ENCODE results near the gene ACOX3. TPM values are rescaled to one million over a fixed set of nuclear protein-coding genes. Genes with fewer than 3 reads are reported as not detected.

The ACOX3 gene
- total RNA-seq, 1 donor from 2014 or later: 21.6 TPM

DNA sequence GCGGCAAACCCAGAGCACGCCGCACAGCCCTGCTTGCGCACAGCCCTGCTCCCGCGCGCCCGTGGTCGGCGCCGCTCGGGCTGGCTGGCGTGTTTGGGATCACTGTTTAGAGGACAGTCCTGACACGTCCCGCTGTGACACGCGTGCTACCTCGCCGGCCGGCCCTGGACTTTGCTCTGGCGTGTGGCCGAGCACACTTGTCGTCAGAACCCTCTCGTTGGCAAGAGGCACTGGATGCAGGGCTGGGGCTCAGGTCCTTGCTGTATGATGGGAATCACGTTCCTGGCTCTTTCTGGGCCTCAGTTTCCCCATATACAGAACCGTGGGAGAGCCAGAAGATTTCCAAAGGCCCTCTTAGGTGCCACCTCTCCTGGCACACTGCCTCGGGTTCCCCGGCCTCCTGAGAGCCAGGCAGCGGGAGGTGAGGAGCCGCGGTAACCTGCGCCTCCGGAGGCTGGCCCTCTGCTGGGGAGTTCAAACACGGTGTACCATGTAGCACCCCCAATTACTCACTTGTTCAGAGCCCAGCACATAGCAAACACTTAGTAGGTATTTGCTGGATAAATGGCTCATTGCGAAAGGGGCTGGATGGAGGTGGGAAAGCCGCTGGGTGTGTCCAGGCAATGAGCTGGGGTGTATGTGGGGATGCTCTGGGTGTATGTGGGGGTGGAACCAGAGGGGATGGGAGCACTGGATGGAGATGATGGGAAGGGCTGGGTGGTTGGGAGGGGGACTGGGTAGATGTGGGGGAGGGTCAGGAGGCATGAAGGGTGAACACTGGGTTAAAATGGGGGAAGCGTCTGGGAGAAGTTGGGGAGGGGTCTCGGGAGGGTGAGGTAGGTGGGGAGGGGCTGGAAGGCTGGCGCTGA is 94.3 kb downstream of the ACOX3 start:
- H3K27ac ChIP-seq: no peak overlapping the region
- intact Hi-C loops (cut with DNase I): no loop called here
- ATAC-seq: no peak
- no peaks in the 10 kb centered on the region for H3K9me3 ChIP-seq
- H3K36me3 ChIP-seq: no peaks in the 10 kb centered on the region
- H3K4me1 ChIP-seq: no peaks in the 10 kb centered on the region
- H3K4me3 ChIP-seq: no peak overlapping the region
- TF ChIP-seq, protein P1, sequence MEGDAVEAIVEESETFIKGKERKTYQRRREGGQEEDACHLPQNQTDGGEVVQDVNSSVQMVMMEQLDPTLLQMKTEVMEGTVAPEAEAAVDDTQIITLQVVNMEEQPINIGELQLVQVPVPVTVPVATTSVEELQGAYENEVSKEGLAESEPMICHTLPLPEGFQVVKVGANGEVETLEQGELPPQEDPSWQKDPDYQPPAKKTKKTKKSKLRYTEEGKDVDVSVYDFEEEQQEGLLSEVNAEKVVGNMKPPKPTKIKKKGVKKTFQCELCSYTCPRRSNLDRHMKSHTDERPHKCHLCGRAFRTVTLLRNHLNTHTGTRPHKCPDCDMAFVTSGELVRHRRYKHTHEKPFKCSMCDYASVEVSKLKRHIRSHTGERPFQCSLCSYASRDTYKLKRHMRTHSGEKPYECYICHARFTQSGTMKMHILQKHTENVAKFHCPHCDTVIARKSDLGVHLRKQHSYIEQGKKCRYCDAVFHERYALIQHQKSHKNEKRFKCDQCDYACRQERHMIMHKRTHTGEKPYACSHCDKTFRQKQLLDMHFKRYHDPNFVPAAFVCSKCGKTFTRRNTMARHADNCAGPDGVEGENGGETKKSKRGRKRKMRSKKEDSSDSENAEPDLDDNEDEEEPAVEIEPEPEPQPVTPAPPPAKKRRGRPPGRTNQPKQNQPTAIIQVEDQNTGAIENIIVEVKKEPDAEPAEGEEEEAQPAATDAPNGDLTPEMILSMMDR (IDR thresholded peaks at IDR 0.05): no peak
- H3K27me3 ChIP-seq: no peaks in the 10 kb centered on the region
- DNase-seq: no peak

DNA sequence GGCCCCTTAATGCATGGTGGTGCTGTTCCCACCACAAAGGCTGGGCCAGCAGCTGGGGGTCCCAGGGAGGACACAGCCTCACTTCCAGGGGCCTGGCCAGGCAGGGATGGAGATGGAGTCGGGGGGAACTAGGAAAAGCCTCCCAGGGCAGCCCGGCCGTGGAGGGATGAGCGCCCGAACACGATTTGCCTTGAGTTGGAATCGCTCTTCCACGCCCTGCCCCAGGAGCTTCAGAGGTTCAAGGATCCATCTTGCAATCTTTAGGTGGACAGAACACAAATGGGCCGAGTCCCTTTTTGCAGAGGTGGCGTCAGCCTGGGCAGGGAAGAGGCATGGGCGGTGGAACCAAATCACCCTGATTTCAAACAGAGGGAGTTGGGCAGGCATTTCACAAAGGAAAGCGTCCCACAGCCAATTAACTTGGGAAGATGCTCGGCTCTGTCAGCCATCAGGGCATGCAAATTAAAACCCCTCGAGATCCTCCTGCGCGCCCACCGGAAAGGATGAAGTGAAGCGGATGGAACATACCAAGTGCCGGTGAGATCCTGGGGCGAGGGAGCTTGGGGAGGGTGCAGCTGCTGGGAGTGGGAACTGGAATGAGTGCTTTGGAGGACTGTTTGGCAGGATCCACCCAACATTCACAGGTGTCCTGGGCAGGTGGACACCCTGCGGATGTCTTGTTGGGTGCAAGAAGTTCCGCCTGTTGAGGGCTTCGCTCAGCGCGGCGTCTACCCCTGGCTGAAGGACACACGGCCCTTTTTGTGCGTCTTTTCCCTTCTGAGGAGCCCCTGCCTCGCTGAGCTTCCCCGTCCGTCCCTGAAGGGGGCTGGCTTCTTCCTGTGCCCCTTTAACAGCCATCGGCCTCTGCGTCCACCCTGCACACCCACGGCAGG is 95.2 kb downstream of the ACOX3 start:
- TF ChIP-seq, protein P1 (IDR thresholded peaks at IDR 0.05): no peak
- no peaks in the 10 kb centered on the region for H3K4me1 ChIP-seq
- no peaks in the 10 kb centered on the region for H3K36me3 ChIP-seq
- no peak overlapping the region for H3K4me3 ChIP-seq
- H3K27me3 ChIP-seq: no peaks in the 10 kb centered on the region
- H3K9me3 ChIP-seq: no peaks in the 10 kb centered on the region
- ATAC-seq (no peak), DNase-seq (no peak)
- H3K27ac ChIP-seq: no peak overlapping the region
- intact Hi-C loops (cut with DNase I): no loop called here

DNA sequence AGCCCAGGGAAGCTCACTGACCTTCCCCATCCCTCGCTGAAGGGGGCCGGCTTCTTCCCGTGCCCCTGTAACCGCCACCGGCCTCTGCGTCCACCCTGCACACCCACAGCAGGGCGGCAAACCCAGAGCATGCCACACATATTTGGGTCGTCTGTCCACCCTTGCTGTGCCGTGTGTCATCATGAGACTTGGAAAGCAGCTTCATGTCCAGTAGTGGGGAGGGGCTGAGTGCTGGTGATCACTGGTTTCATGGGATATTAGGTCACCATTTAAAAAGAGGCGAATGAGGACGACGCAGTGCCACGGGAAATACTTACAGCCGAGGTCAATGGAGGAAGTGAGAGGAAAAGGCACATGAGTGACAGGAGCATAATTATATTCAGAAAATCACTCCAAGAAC is 96.1 kb downstream of the ACOX3 start:
- Histone ChIP-seq H3K4me3 (no peak overlapping the region), H3K27ac (no peak overlapping the region), H3K27me3 (no peaks in the 10 kb centered on the region), H3K4me1 (no peaks in the 10 kb centered on the region), H3K9me3 (no peaks in the 10 kb centered on the region), H3K36me3 (no peaks in the 10 kb centered on the region)
- TF ChIP-seq, protein P1 (IDR thresholded peaks at IDR 0.05): no peak
- intact Hi-C loops (cut with DNase I): no loop called here
- ATAC-seq (no peak), DNase-seq (no peak)

DNA sequence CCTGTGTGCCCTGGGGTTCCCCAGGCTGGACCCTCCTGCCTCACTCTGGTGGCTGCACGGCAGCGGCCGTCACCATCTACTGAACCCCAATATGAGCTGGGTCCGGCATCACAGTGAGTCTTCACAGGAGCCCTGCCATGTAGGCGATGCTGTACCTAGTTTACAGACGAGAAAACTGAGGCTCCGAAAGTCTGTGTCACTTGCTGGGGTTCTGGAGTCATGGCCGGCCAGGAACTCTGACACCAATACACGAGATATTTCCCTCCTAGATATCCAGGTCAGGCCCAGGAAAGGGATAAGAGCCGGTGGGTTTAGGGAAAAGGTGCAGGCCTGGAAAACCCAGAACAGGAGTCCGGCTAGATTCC is 96.6 kb downstream of the ACOX3 start:
- TF ChIP-seq, protein P1 (IDR thresholded peaks at IDR 0.05): no peak
- H3K4me1 ChIP-seq: no peaks in the 10 kb centered on the region
- H3K27ac ChIP-seq: no peak overlapping the region
- no peak overlapping the region for H3K4me3 ChIP-seq
- no peaks in the 10 kb centered on the region for H3K36me3 ChIP-seq
- no peaks in the 10 kb centered on the region for H3K9me3 ChIP-seq
- ATAC-seq: no peak
- DNase-seq: no peak
- no peaks in the 10 kb centered on the region for H3K27me3 ChIP-seq
- intact Hi-C loops (cut with DNase I): no loop called here

DNA sequence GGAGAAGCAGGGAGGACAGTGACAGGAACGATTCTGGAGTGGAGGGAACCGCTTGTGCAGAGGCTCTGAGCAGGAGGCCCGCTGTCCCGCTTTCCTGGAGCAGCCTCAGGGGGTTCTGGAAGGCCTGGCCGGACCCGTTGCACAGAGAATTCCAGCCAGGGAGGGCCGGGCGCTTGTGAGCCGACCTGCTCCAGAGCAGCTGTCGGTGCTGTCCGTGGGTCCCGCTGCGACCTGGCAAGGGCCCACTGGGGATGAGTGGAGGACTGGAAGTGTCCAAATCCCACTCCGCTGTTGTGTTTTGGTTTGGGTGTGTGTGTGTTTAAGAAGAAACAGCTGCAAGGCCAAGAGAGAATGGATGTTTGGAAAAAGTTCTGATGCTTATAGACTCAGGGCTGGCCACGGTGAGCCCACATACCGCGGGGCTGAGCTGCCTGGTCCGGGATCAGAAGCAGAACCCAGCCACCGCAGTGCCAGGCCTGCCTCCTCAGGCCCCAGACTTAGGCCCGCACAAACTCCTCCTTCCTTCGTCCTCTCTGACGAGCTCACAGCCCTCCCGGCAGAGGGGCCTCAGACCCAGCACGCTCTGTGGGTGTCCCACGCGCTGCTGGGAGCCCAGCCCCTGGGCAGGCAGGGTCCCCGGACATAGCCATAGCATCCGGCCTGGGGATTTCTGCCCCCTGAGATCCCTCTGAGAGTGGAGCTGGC is 97.1 kb downstream of the ACOX3 start:
- Histone ChIP-seq H3K36me3 (no peaks in the 10 kb centered on the region), H3K27ac (no peak overlapping the region), H3K9me3 (no peaks in the 10 kb centered on the region), H3K4me3 (no peak overlapping the region), H3K4me1 (no peaks in the 10 kb centered on the region), H3K27me3 (no peaks in the 10 kb centered on the region)
- no peak for DNase-seq
- intact Hi-C loops (cut with DNase I): no loop called here
- TF ChIP-seq, protein P1 (IDR thresholded peaks at IDR 0.05): no peak
- no peak for ATAC-seq

Measured in upper lobe of right lung (tissue), 1 donor.